HG02798 (cell line): ENCODE results near the gene FRMD4A.

Experiments
- ATAC-seq: cut with Tn5 transposase; IDR thresholded peaks from one replicate; pipeline ENCODE4 v1.9.1; 2021; ENCODE audit warnings: mild to moderate bottlenecking; ENCODE audit not compliant: unreplicated experiment, poor library complexity

Gene FRMD4A

DNA sequence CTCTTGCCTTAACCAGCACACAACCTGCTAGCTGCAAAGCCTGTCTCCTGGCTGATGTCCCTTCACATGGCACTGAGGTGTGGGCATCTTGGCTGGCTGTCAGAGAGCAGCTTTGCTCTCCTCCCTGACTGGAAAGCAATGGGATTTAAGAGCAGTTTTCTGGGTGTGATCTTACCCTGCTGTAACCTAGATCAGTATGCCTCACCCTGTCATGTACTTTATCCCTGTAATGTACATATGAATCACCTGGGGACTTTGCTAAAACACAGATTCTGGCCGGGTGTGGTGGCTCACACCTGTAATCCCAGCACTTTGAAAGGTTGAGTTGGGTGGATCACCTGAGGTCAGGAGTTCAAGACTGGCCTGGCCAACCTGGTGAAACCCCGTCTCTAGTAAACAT, 209.9 kb downstream of the FRMD4A start:
- ATAC-seq: no peak

DNA sequence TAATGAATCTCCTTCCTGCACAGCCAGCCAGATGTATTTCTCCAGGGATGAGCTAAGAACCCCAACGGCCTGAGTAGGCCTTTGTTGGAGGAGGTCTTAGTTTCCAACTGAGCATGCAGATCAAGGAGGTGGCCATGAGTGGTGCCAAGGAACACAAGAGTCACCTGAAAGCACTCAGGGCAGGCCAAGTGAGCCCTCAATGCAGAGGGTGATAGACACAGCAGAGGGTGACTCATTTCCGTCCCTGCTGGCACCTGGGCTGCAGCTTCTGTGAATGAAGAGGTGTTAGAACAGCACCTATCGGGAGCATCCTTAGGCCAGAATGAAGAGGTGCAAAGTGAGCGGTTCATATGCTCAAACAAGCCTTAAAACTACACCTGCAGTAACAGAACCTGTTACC, 211.8 kb downstream of the FRMD4A start:
- no peak for ATAC-seq

DNA sequence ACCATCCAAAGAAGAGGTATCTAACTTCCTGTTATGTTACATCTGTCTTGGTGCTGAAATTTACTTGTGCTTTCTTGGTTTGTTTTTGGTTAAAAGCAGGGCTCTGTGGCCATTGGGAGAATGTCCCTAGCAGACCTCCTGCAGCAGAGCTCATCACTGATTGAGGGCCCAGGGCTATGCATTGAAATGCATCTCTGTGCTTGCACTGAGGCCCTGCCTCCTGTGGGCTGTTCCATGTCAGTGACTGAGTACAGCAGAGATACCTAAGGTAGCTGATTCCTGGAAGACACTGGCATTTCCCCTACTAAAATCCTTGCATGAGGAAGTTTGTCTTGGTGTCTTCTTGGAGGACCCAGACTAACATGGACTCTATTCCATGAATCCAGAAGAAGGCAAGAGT, 213.9 kb downstream of the FRMD4A start:
- ATAC-seq: no peak

DNA sequence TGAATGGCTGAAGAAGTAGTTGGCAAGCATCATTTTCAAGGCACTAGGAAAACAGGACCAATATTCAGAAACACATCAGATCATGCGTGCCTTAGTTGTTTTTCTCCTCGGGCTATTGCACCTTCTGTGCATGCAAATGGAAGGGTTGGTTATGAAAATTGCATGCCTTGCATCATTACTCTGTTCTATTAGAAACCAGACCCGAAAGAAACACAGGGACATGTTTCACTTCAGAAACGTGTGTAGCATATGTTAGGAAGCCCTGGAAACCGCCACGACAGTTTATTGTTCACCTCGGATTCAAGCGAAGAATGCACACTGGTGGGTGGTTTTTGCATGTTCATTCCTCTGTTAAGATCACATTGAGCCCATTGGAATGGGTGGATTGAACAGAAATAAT, 214.7 kb downstream of the FRMD4A start:
- no peak for ATAC-seq

DNA sequence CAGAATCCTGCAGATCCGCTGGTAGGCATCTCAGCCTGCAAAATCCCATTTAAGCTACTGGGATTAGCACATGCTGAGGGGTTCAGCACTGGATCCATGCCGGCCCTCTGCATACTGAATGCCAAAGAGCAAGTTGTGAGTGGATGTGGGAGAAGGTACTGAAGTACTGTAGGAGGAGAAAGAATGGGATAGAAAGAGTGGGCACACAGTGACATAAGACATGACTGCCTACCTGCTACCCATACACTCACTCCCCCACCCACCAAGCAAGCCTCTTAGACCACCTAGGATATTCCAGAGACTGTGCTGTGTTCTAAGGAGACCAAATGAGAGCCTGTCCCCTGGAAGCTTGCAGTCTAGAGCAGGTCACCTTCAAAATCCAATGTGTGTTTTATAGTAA, 215.9 kb downstream of the FRMD4A start:
- ATAC-seq: no peak

DNA sequence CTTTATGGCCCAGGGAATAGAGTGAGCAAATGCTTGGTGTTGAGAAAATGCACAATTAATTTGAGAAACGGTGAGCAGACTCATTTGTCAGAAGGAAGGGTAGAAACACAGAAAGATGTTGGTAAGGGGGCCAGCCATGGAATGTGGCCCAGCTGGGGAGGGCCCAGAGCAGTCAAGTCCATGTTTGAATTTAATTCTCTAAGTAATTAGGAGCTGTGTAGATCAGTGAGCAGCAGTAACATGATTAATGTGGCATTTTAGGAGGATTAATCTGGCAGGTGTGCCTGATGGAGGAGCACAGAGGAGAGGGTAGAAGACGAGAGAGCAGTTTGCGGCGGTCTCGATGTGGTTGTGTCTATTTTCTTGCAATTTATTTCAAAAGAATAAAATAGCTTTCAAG, 218.7 kb downstream of the FRMD4A start:
- no peak for ATAC-seq

DNA sequence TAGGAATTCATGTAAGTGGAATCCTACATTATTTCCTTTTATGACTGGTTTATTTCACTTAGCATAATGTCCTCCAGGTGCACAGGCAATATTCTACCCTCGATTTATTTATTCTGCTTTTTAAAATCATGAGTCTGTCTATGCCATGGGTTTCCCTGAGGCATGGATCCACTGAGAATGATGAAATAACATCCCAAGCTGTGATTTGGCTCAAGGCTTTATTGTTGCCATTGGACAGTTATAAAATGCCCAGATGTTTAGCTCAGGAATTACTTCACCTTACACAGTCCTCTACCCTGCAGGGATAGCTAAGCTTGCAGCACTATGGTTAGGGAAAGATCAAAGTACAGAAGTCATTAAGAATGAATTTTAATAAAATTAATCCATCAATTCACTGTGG, 219.5 kb downstream of the FRMD4A start:
- no peak for ATAC-seq

DNA sequence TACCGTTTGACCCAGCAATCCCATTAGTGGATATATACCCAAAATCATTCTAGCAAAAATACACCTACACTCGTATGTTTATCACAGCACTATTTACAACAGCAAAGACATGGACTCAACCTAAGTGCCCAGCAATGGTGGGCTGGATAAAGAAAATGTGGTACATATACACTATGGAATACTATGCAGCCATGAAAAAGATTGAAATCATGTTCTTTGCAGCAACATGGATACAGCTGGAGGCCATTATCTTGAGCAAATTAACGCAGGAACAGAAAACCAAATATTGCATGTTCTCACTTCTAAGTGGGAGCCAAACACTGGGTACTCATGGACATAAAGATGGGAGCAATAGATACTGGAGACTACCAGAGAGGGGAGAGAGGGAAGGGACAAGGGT, 223.9 kb downstream of the FRMD4A start:
- ATAC-seq: no peak

DNA sequence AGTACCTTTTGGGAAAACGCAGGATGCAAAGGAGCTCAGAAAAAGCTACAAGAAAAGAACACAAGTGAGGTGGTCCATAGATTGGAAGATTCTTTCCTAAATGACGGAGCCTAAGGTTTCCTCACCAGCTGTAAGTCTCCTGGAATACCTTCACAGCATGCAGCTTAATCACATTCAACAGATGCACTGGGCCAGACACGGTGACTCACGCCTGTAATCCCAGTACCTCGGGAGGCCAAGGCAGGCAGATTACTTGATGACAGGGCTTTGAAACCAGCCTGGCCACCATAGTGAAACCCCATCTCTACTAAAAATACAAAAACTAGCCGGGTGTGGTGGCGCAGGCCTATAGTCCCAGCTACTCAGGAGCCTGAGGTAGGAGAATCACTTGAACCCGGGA, 228.7 kb downstream of the FRMD4A start:
- no peak for ATAC-seq

DNA sequence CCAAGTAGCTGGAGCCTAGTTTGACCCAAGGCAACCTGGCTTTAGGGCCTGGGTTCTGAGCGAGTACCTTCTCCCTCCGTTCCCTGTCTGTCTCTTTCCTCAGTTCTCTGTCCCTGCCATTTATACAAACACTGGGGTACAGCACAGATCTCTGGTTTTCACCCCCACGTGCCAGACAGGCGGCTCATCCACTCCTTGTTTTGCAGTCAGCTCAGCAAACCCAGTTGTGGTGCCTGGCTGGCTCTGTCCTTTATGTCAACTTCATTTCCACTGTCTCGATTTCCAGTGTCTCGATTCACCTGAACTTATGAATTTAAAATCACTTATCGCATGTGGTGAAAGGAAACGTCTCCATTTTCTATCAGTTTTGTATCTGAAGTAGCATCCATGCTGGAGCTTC, 230.8 kb downstream of the FRMD4A start:
- no peak for ATAC-seq

DNA sequence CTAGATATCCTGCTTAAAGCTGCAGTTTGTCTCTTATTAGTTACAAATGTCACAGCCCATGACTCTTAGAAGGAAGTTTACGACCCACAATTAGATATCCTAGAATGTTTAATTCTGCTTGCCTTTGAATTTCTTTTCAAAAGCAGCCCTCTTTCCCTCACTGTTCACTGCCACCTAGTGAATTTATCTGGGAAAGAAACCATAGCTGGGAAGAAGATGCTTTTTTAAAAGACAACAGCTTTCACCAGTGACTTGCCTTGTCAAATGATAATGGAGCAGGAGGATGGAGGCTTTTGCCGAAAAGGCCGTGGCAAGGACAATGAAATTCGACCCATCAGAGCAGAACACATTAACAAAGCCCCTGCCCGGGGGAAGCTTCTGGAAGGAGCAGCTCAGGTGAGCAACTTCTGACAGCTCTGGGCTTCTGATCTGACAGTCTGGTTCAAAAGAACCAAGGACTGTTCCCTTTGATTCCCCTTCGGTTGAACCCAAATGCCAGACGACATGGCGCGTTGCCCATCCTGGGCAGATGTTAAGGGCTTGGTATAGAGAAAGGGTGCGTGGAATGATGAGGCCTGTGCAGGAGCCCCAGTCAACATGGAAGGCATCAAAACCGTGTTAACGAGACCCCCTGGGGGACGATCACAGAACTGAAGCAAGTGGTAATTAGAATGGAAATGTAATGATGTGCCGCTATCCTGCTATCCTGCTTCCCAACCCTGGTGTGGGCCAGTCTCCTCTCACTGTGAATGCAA, 236.8 kb downstream of the FRMD4A start:
- ATAC-seq: no peak

DNA sequence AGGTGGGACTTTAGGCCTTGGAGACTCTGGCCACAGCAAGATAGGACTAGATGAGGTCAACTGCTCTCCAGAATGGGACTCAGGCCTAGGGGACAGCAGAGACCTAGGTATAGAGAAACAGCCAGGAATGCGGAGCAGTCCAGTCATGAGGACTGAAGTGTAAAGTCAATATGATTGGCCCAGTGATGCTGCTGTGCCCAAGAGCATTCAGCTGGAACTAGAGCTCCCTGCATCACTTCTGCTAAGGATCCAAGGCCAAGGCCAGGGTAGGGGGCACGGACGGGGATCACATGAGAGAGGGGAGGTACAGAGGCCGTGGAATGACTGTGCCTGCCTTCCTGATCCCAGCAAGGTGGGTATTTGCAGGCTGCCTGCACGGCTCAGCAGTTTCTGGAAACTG, 237.9 kb downstream of the FRMD4A start:
- no peak for ATAC-seq

DNA sequence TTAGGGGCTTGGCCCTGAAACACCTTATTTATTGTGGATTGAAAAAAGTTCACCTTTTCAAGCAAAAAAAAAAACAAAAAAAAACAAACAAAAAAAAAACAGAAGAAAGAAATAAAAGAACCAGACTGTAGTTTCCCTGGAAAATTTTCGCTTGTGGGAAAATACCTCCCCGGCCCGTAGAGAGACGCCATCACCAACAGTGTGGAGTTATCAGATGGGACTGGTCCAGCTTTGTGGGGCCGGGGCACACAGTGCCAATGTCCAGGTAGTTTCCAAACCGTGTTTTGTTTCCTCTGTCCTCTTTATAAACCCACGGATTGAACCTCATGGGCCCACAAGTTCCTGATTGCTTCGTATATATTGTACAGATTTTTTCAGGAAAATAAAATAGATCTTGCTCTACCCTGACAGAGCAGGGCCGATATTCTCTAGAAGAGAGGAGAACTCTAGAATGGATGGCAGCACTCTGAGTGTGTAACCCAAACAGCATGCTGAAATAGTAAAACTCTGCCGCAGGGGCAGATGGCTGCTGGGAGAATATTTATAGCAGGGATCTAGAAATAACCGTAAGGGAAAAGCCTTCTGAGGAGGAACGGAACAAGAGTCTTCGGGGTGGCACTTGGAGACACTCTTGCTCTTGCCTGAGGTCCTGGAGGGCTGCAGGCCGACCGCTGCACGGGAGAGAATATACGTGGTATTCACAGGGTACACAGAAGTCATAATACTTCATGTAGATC, 241.0 kb downstream of the FRMD4A start:
- no peak for ATAC-seq

DNA sequence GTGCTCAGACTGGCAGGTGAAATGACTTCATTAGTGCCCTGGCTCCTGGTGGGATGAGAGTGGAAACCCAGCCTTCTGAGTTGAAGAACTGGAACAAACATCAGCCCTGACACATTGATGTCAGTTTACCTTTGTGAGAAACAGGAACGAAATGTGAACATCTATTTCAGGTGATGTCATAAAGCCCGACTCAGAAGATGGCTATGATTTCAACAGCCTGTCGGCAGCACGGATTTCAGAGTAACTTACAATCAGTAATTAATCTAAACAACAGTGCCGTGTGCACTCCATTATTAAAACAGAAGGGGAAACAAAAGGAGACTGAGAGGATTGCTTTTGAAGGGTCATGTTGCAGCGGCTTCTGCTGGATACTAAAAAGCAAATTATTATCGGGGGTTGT, 243.2 kb downstream of the FRMD4A start:
- ATAC-seq: no peak

DNA sequence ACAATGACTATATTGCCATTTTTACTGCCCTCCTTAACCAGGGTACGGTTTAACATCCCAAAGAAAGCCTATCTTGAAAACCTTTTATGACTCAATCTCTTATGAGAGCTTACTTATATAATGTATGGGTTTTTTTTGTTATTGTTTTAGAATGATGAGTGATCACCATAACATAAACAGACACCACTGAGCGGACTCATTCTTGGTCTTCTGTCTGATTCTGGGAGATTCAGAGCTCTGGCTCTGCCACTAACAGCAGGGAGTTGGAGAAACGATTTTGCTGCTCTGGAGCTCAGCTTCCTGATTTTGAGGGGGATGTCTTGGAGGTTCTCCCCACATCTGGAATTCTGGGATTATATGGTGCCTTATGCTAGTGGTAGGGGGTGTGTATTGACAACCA, 244.1 kb downstream of the FRMD4A start:
- ATAC-seq: no peak

DNA sequence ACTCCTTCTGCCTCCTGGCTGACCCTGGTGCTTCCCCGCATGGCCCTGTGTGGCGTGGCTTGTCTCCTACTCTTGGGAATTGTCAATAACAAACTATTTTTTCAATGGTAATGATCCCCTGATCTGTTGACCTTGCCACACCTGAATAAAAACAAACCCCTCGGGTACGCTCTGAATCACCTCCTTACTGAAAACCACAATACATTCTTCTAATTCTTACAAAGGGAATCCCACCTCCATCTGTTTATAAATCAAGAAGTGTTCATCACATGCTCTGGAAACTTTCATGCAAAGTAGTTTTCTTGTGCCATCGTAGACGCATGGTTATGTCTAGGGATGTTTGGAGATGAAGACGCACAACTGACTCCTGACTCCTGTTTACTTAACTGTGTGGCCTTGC, 245.8 kb downstream of the FRMD4A start:
- no peak for ATAC-seq

DNA sequence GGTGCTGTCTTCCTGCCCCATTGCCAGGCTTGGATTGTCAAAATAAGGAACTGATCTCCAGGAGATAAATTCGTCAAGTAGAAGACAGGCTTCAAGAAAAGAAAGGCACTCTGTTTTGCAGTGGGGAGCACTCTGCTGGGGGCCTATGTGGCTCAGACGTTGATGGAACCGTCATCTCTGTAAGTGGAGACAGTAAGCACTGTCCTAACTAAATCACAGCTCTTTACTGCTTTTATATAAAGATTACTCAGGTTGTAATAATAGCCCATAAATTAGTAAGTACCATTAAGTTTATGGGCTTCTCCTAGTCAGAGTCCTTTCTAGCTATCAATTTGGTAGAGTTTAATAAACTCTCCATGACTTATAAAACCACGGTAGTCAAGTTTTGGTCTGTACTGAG, 249.9 kb downstream of the FRMD4A start:
- no peak for ATAC-seq

DNA sequence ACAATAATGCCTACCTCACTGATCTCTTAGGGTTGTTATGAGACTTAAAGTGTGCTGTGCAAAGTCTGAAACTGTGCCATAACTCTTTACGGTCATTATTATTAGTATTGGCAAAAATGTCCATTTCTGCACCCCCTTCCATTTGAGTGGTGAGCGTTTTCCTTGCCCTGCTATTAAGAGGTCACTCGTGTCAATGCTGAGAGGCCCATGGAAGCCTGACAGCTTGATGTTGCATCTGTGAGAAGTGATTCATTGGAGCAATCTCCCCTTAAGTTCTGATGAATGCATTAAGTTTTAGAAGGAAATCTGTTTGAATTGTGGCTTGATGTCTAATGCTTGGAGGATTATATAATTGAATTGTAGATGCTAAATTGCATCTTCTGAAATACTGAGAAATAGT, 253.3 kb downstream of the FRMD4A start:
- no peak for ATAC-seq

DNA sequence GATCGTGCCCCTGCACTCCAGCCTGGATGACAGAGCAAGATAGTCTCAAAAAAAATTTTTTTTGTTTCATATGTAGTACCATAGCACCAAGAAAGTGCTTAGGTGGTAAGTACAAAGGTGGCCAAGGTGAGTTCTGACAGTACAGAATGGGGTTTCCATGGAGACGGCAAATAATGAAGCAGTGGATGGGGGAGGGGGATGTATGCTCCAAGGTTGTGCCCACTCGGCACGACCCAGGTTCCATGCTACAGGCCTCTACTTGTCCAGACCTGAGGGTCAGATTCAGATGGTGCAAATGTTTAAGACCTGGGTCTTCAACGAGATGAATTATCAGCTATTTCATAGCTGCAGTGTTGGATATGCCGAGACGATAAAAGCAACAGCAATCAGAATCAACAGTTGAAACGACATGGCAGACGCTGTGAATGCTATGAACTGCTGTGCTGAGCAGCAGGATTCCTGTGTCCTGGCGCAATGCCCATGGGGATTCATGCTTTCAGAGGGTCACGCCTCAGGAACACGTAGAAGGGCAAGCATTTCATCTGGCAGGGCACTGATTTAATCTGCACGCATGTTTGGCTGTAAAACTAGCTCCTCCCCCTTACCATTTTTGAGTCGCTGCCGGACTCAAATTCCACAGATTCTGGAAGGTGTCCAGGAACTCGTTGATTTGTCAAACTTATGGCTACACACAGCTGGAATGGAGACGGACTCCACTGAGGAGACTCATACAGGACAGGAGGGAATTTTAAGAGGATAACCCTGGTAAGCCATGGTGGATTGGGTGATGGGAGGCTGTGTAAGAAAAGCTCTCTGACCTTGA, 256.5 kb downstream of the FRMD4A start:
- ATAC-seq: no peak

DNA sequence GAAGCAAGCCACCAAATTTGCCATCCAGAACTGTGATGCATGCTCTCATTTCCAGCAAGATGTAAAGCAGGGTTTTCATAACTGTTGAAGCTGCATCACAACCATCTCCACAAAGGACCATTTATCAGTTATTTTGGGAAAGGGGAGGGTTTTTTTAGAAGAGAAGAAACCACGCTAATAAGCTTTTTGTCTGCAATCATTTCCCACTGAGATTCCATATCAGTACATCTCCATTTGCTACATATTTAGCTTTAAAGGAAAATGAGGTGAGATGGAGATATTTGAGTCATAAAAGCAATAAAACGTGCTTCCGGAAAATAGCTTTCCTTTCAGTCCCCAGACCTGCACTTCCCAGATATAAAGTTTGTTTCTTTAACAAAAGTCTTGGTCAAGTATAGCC, 258.2 kb downstream of the FRMD4A start:
- no peak for ATAC-seq

DNA sequence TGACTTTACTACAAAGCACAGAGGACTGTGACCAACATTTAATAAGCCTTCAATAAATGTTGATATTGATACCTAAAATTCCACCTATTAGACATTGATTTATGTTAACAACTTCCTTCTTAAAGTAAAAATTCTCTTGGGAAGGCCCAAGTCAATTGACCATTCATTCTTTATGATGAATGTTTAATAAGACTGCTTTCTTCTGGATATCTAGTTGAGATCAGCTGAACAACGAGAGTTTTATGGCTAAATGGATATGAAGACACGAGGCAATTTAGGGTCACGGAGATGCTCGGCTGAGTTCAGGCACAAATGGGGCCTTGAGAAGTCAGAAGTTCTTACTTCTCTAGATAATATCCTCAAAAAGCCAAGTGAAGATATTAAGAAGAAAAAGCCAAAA, 258.8 kb downstream of the FRMD4A start:
- ATAC-seq: no peak
